K562 (cell line): ENCODE measurements around the gene DDX23. TPM values are rescaled to one million over a fixed set of nuclear protein-coding genes. Genes with fewer than 3 reads are reported as not detected.
A peak's percentile ranks its signal among the peaks of the same experiment; 100 is the strongest.

Experiments
- C11orf30 ChIP-seq: fragments of 450-650 bp; IDR thresholded peaks from 2 replicates; pipeline ENCODE4 v1.6.1; 2016; ENCODE audit warnings: low read depth, mild to moderate bottlenecking
- E2F1 ChIP-seq: sonication (generic); formaldehyde crosslinking; IDR thresholded peaks from 2 replicates; pipeline ENCODE4 v1.8.1; 2023; ENCODE audit warnings: mild to moderate bottlenecking, missing genetic modification reagents, moderate library complexity
- EP400 ChIP-seq: fragments of 450-650 bp; IDR thresholded peaks from 2 replicates; pipeline ENCODE4 v1.6.1; 2017; ENCODE audit warnings: antibody characterized with exemption, mild to moderate bottlenecking, moderate library complexity
- MGA ChIP-seq: fragments of 450-650 bp; IDR thresholded peaks from 2 replicates; pipeline ENCODE4 v1.6.1; 2016; ENCODE audit warnings: mild to moderate bottlenecking, moderate library complexity
- MTA2 ChIP-seq: fragments of 450-650 bp; IDR thresholded peaks from 2 replicates; pipeline ENCODE4 v1.6.1; 2016; ENCODE audit warnings: low read depth
- PCBP1 ChIP-seq: fragments of 200-400 bp; formaldehyde crosslinking; IDR thresholded peaks from 2 replicates; pipeline ENCODE4 v1.6.1; 2018; ENCODE audit warnings: mild to moderate bottlenecking, low read depth, low read length; ENCODE audit not compliant: poor library complexity, severe bottlenecking
- RBBP5 ChIP-seq: fragments of 200-600 bp; sonication (generic); IDR thresholded peaks from 2 replicates; pipeline ENCODE4 v1.6.1; 2012; ENCODE audit warnings: borderline replicate concordance, mild to moderate bottlenecking, low read length, control low read depth, inconsistent platforms; ENCODE audit not compliant: insufficient read depth, poor library complexity, severe bottlenecking
- TBP ChIP-seq: optimal IDR thresholded peaks from 2 replicates; pipeline ENCODE3; 2011; ENCODE audit warnings: low read depth, low read length, improper control_type of control experiment
- ZC3H11A ChIP-seq: IDR thresholded peaks from 2 replicates; pipeline ENCODE4 v1.6.1; 2012; ENCODE audit warnings: low read depth, low read length, improper control_type of control experiment
- ZKSCAN8 ChIP-seq: fragments of 200-800 bp; sonication (Bioruptor generic); IDR thresholded peaks from 2 replicates; pipeline ENCODE4 v1.6.1; 2016; ENCODE audit warnings: missing genetic modification characterization, missing compliant biosample characterization
- polyA plus RNA-seq, 8 experiments: library from polyadenylated mRNA; depleted of rRNA in 4 of 8; stranded (reverse) in 5 of 8; unstranded in 3 of 8; fragments of >200 nt; fragmentation: Nextera tagmentation in 2 of 8; fragmentation: Illumina TruSeq in 1 of 8; extraction: Ambion mirVana in 2 of 8; extraction: Trizol in 1 of 8; gene quantifications; 2 replicates each; pipeline versions ENCODE4 v1.2.1 to v1.2.3, GENCODE V29; 2011 to 2014; ENCODE audit warnings: inconsistent platforms in 1 of 8, missing spikeins in 1 of 8
- total RNA-seq, 7 experiments: library from RNA; depleted of rRNA in 6 of 7; stranded (reverse); fragments of >200 nt in 6 of 7; fragmentation: Illumina TruSeq in 2 of 7; extraction: Trizol in 2 of 7; gene quantifications; 2 replicates each; pipeline versions ENCODE4 v1.2.1 to v1.2.3, GENCODE V29; 2011 to 2021; ENCODE audit warnings: low replicate concordance in 1 of 7

The DDX23 gene
- total and polyA plus RNA-seq, 9 of the 15 experiments (the other 6 are each of a cell fraction or from before 2014, with no cell fraction given) = 32.4 to 138 (median 104) TPM

- TF ChIP-seq E2F1 (CRISPR knock-in tag) = no peak
- TF ChIP-seq RBBP5 = no peak
- no peak for TF ChIP-seq ZC3H11A
- no peak for TF ChIP-seq ZKSCAN8 (CRISPR knock-in tag)
- no peak for TF ChIP-seq PCBP1
- 0 out of 2 replicates have a peak, but pooled peaks have one; percentile 36 for TF ChIP-seq EP400
- TF ChIP-seq C11orf30 = 0 out of 2 replicates have a peak, but pooled peaks have one; percentile 3
- TF ChIP-seq MTA2 = no peak
- no peak for TF ChIP-seq TBP
- TF ChIP-seq MGA = no peak
These were observed 14.2 kb upstream of the DDX23 start (continued) for GRCh38 chr12:48866052-48866711.
